Measurements from ENCODE around the gene SNX24. TPM values are rescaled to one million over a fixed set of nuclear protein-coding genes. Genes with fewer than 3 reads are reported as not detected.

The SNX24 gene
- total and polyA plus RNA-seq, 9 of the 15 experiments (the other 6 are each of a cell fraction or from before 2014, with no cell fraction given) = 5.3 to 10.1 (median 7.9) TPM

- TF ChIP-seq MGA (IDR thresholded peaks at IDR 0.05) = no peak
- TF ChIP-seq U2AF2 (optimal IDR thresholded peaks at IDR 0.05; ENCODE audit: low read depth, low read length) = no peak
- no peak for TF ChIP-seq KDM4B (IDR thresholded peaks at IDR 0.05; ENCODE audit: borderline replicate concordance in 2 of 2, low read depth in 1 of 2)
- TF ChIP-seq SETDB1 (IDR thresholded peaks at IDR 0.05; ENCODE audit: low read length) = no peak
- no peak for TF ChIP-seq SREBF2 (CRISPR knock-in tag; IDR thresholded peaks at IDR 0.05)
- TF ChIP-seq ZNF696 (CRISPR knock-in tag; conservative IDR thresholded peaks at IDR 0.05) = no peak
- TF ChIP-seq NCOR1 (IDR thresholded peaks at IDR 0.05) = peak; percentile 79
- TF ChIP-seq KDM2B (CRISPR knock-in tag; IDR thresholded peaks at IDR 0.05) = no peak
- TF ChIP-seq HDAC3 (IDR thresholded peaks at IDR 0.05; ENCODE audit: borderline replicate concordance, partially characterized antibody) = no peak
- TF ChIP-seq ZNF766 (CRISPR knock-in tag; conservative IDR thresholded peaks at IDR 0.05) = no peak
- peak; percentile 36 for TF ChIP-seq TAF9B (IDR thresholded peaks at IDR 0.05; ENCODE audit: partially characterized antibody)
- TF ChIP-seq HMG20B (CRISPR knock-in tag; IDR thresholded peaks at IDR 0.05) = no peak
- no peak for TF ChIP-seq NR2C1 (IDR thresholded peaks at IDR 0.05)
- TF ChIP-seq NR2C1 (tag; IDR thresholded peaks at IDR 0.05) = no peak
- no peak for TF ChIP-seq ZBTB8A (IDR thresholded peaks at IDR 0.05; ENCODE audit: partially characterized antibody)
- TF ChIP-seq NR1H2 (CRISPR knock-in tag; IDR thresholded peaks at IDR 0.05) = no peak
- TF ChIP-seq MXI1 (IDR thresholded peaks at IDR 0.05; ENCODE audit: low read depth, low read length) = no peak
Observed at GRCh38 chr5:122942164-122942914, 96.9 kb downstream of the SNX24 start (continued).
